GM19452 (cell line): ENCODE measurements around the gene LYRM1.
"Not testable (repeated sequence)": the region's sequence is repeated elsewhere in the genome, so short reads cannot be mapped to it uniquely, and the experiment has no call there.

ENCODE experiments used
- ATAC-seq: cut with Tn5 transposase; IDR thresholded peaks from one replicate; pipeline ENCODE4 v1.9.1; 2021; ENCODE audit not compliant: unreplicated experiment

The LYRM1 gene

GRCh38 chr16:20931066-20931600, 30.6 kb downstream of the LYRM1 start:
- no peak for ATAC-seq

DNA sequence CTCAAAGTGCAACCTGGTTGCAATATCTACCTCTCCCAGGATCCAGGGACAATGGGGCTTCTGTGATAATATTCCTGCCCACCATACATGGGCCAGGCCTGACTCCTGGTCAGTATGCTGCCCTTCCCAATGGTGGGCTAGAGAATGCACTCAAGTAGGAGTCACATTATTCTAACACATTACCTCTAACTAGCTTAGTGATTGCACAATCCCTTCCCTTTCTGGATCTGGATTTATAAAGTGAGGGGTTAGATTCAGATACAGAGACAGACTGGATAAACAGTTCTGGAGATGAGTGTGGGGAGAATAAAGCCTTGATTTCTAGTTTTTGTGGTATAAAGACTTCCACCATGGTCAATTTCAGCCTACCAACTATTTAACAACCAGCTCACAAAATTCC, 33.0 kb downstream of the LYRM1 start:
- ATAC-seq = no peak

GRCh38 chr16:20937736-20938135, 37.2 kb downstream of the LYRM1 start:
- no peak for ATAC-seq

DNA sequence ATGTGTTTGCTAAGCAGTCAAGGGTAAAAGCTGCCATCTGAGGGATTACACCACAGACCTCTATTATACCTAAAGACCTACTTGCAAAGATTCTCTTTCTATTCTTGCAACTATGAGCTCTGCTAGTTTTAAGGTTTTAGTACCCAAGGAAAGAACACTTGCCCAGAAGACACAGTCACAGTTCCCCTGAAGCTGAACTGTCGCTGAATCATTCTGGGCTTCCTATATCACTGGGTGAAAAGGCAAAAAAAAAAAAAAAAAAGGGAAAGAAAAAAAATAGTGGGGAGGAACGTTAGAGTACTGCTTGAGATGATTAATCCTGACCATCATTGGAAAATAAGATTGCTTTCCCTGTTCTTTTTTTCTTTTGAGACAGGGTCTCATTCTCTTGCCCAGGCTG, 37.9 kb downstream of the LYRM1 start:
- no peak for ATAC-seq

DNA sequence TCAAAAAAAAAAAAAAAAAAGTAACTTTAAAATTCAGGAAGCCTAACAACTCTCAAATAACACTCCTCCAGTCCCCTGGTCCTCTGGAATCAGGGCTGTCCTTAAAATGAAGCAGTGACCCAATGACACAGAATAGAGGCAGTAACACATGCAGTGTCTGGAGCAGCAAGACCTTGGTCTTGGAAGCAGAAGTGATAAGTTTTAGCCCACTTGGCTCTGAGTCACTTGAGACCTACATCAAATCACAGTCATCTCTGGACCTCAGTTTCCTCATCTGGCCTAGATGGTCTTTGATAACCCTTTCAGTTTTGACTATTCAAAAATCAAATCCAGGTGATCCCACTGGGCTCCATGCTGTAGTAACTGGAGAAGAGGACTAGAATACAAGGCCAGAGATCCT, 39.0 kb downstream of the LYRM1 start:
- ATAC-seq = no peak

DNA sequence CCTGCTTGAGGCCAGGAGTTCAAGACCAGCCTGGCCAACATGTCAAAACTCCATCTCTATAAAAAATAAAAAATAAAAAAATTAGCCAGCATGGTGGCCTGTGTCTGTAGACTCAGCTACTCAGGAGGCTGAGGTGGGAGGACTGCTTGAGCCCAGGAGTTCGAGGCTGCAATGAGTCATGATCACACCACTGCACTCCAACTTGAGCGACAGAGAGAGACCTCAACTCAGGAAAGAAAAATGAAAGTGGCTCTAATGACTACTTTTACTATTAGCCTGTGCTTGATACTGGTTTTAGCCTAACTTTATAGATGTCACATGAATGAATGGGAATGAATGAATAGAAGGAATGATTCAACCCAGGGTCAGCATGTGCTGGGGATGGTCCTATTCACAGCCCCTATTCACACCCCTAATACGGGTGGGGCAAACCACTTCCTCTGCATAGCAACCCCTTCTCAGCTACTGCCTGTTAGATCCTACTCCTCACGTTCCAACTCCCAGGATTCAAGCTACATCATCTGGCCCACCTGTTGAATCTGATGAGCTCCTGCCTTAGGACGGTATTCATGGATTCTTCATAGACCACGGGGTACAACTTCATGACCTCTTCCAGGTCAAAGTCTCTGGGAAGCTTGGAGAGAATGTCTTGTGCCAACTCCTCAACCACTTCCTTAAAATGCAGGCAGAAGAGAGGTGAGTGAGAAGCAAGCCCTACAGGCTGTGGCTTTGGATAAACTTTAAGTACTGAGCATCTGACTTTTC, 40.5 kb downstream of the LYRM1 start:
- ATAC-seq = no peak

DNA sequence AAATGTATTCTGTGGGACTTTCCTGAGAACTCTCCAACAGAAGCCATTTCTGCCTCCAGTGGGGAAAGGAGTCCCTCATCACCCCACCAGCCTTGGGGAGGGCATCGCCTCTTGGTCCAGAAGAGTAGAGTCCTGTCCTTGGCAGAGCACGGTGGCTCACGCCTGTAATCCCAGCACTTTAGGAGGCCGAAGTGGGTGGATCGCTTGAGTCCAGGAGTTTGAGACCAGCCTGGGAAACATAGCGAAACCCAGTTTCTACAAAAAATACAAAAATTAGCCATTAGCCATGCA, 41.0 kb downstream of the LYRM1 start:
- ATAC-seq = no peak

DNA sequence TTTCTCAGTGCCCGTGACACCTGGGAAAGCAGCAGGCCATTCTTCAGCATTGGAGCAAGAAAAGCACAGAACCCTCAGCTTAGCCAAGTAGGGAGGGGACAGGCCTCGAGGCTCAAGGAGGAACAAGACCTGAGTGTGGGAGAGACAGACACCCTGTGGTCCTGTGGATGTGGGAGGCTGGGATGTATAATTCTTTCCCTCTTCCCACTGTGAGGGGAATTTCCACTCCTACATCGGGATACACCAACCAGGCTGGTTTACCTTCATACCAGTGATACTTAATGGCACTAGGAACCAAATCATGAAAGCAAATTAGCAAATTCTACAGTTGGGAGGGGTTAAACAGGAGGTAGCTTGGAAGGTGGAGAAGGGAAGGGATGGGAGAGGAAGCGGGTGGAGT, 41.7 kb downstream of the LYRM1 start:
- ATAC-seq = no peak

DNA sequence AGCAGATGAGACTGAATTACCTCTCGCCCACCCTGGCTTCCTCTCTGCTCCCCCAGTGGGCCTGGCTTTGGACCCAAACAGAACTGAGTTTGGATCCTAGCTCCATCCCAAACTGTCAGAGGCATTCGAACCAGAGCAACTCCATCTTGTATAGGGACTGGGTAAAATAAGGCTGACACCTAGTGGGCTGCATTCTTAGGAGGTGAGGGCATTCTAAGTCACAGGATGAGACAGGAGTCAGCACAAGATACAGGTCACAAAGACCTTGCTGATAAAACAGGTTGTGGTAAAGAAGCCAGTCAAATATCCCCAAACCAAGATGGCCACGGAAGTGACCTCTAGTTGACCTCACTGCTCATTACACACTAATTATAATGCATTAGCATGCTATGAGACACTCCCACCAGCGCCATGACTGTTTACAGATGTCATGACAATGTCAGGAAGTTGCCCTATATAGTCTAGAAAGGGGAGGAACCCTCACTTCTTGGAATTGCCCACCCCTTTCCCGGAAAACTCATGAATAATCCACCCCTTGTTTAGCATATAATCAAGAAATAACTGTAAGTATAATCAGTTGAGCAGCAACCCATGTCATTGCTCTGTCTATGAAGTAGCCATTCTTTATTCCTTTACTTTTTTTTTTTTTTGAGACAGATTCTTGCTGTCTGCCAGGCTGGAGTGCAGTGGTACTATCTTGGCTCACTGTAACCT, 44.4 kb downstream of the LYRM1 start:
- no peak for ATAC-seq

DNA sequence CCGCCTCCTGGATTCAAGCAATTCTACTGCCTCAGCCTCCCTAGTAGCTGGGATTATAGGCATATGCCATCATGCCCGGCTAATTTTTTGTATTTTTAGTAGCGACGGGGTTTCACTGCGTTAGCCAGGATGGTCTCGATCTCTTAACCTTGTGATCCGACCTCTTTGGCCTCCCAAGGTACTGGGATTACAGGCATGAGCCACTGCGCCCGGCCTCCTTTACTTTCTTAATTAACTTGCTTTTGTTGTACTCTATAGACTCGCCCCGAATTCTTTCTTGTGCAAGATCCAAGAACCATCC, 45.0 kb downstream of the LYRM1 start:
- not testable (repeated sequence) for ATAC-seq

DNA sequence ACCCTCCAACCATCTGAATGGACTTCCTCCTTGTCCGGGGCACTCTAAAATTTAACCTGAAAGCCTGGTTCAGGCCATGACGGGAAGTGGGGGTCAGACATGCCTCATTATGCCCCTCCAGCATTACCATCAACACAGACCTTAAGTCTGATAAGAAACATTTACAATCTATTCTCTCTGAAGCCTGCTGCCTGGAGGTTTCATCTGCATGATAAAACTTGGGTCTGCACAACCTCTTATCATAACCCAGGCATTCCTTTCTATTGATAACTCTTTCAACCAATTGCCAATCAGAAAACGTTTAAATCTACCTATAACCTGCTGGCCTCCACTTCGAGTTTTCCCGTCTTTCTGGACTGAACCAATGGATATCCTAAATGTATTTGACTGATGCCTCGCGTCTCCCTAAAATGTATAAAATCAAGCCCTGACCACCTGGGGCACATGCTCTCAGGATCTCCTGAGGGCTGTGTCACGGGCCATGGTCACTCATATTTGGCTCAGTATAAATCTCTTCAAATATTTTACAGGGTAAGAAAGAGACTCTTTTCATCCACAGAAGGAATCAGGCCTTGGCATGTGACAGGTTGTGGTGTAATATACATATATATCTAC, 45.6 kb downstream of the LYRM1 start:
- ATAC-seq = no peak

- no peak for ATAC-seq
Observed at GRCh38 chr16:20948444-20948843, 47.9 kb downstream of the LYRM1 start.

DNA sequence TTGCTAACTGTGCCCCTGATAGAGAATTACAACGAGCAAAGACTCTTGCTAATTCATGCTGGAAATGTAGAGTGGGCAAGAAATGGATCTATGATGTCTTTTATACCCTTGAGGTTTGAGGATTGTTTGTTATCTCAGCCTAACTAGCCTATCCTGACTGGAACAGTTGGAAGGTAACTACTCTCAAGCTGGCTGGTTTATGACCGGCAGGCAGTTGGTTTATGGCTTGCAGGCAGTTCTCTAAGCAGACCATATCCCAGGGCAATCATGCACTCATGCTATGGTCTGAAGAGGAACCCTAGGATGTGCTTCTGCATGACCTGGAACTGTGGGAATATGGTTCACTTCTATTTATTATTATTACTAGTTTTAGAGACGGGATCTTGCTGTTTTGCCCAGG, 49.1 kb downstream of the LYRM1 start:
- ATAC-seq = no peak

- no peak for ATAC-seq
Observed at GRCh38 chr16:20950294-20950693, 49.7 kb downstream of the LYRM1 start.

DNA sequence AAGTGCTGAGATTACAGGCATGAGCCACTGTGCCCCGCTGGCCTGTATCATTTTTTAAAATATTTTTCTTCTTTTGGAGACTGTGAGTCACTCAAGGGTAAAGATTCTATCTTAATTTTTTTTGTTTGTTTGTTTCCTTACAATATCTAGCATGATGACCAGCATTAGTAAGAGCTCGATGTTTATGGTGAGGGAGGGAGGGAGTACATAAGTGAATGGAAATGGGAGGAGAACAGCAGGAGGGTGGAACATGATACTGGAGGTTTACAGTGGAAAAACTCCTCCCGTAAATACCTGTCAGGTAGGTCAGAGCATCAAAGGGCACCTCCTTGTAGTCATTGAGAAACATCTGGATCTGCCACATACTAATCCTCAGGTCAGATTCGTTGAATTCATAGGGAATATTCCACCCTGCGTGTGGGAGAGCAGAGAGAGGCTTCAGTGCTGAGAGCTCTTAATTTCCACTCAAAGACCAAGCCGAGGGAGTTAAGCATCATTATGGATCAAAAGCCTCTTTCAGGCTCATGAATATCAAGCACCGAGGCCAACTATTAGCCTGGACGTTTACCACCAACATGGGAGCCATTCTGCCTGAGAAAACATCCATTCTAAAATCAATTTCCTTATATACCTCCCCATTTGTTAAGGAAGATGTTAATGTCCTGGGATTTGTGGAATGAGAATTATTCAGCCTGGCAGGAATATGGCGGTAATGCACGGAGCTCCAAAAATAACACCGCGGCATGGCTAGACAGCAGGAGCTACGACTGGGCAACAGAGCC, 51.8 kb downstream of the LYRM1 start:
- ATAC-seq = no peak

- ATAC-seq = no peak
Observed at GRCh38 chr16:20954574-20954973, 54.0 kb downstream of the LYRM1 start.

GRCh38 chr16:20956319-20956718, 55.7 kb downstream of the LYRM1 start:
- ATAC-seq = no peak

- no peak for ATAC-seq
Observed at GRCh38 chr16:20957153-20957552, 56.6 kb downstream of the LYRM1 start.

DNA sequence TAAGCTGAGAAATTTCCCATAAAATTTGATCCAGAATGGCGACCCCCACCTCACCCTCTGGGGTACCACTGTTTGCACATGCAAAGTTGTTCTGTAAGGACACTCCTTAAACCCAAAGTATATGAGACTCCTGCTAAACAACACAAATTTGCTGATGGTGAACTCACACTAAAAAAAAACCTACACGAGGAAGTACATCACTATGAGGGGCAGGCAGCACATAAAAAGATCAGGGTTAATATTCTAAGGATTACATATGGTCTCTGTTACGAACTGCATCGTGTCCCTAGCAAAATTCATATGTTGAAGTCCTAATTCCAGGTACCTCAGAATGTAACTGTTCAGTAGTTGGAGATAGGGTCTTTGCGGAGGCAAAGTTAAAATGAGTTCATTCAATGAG, 60.3 kb downstream of the LYRM1 start:
- ATAC-seq = no peak

DNA sequence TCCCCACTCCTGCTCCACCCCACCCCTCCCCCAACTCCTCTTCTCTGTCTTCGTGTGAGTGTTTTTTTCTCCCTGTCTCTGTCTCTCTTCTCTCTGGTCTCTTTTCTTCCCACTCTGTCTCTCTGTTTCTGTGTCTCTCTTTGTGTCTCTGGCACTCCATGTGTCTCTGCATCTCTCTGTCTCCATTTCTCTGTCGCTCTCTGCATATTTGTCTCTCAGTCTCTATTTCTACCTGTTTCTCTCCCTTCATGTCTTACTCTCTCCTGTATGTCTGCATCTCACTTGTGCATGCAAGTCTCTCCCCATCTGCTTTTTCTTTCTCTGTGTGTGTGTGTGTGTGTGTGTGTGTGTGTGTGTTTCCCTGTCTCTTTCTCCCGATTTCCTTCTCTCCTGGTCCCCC, 68.2 kb downstream of the LYRM1 start:
- no peak for ATAC-seq

- ATAC-seq = no peak
Observed at GRCh38 chr16:20969386-20969785, 68.8 kb downstream of the LYRM1 start.

GRCh38 chr16:20971401-20971800, 70.8 kb downstream of the LYRM1 start:
- ATAC-seq = no peak
